Measurements from ENCODE around the gene DLGAP1. TPM values are rescaled to one million over a fixed set of nuclear protein-coding genes. Genes with fewer than 3 reads are reported as not detected.
"Not testable (repeated sequence)": the region's sequence is repeated elsewhere in the genome, so short reads cannot be mapped to it uniquely, and the experiment has no call there.

DLGAP1 gene
- total and polyA plus RNA-seq, 4 donors: 0.54 to 11.8 (median 3.1) TPM

GRCh38 chr18:4308576-4308975 is 146.5 kb downstream of the DLGAP1 start:
- Histone ChIP-seq H3K4me1 (ENCODE audit: control insufficient read depth in 5 of 5, insufficient read depth in 5 of 5, low read length in 5 of 5) (no peaks in the 10 kb centered on the region), H3K4me3 (no peak overlapping the region), H3K27me3 (ENCODE audit: control insufficient read depth in 3 of 3, insufficient read depth in 3 of 3, low read length in 2 of 3) (no peaks in the 10 kb centered on the region), H3K9me3 (ENCODE audit: control insufficient read depth in 4 of 4, insufficient read depth in 3 of 4, low read length in 3 of 4) (no peaks in the 10 kb centered on the region), H3K36me3 (ENCODE audit: control insufficient read depth in 4 of 4, insufficient read depth in 4 of 4, low read length in 4 of 4) (no peaks in the 10 kb centered on the region), H3K9ac (ENCODE audit: insufficient read depth in 1 of 2, low read length in 2 of 2) (no peak overlapping the region), H3K27ac (ENCODE audit: low read depth in 1 of 2, low read length in 1 of 2) (no peak overlapping the region)
- DNase-seq (no peak), ATAC-seq (ENCODE audit: insufficient read depth, low FRiP score) (no peak)
- TF ChIP-seq, protein P1, sequence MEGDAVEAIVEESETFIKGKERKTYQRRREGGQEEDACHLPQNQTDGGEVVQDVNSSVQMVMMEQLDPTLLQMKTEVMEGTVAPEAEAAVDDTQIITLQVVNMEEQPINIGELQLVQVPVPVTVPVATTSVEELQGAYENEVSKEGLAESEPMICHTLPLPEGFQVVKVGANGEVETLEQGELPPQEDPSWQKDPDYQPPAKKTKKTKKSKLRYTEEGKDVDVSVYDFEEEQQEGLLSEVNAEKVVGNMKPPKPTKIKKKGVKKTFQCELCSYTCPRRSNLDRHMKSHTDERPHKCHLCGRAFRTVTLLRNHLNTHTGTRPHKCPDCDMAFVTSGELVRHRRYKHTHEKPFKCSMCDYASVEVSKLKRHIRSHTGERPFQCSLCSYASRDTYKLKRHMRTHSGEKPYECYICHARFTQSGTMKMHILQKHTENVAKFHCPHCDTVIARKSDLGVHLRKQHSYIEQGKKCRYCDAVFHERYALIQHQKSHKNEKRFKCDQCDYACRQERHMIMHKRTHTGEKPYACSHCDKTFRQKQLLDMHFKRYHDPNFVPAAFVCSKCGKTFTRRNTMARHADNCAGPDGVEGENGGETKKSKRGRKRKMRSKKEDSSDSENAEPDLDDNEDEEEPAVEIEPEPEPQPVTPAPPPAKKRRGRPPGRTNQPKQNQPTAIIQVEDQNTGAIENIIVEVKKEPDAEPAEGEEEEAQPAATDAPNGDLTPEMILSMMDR (IDR thresholded peaks at IDR 0.05; ENCODE audit: control extremely low read depth, extremely low read depth): no peak
- WGBS, 2 donors: 79 to 87% methylated on average over 5 of the region's 5 CpGs

DNA sequence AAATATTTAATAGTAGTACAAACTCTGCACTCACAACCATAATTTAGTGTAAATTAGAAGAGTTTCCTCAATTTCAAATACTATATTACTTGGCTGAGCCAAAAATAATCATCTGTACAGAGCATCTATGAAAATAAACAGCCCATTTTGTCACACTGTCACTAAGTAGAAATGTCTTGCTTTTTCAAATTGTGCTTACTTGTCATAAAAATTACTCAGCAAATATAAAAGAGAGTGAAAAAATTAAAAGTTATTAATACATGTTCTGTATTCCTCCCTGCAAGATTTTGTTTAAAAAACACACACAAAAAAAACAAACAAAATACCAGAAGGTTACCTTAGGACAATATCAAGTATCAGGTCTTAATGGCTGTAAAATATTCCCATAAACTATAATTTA is 155.7 kb downstream of the DLGAP1 start:
- Histone ChIP-seq H3K36me3 (ENCODE audit: control insufficient read depth in 4 of 4, insufficient read depth in 4 of 4, low read length in 4 of 4) (no peaks in the 10 kb centered on the region), H3K4me3 (no peak overlapping the region), H3K9me3 (ENCODE audit: control insufficient read depth in 4 of 4, insufficient read depth in 3 of 4, low read length in 3 of 4) (peaks cover 0 to 3% (median 0%) of the 10 kb centered on the region in 4 donors), H3K27me3 (ENCODE audit: control insufficient read depth in 3 of 3, insufficient read depth in 3 of 3, low read length in 2 of 3) (no peaks in the 10 kb centered on the region), H3K9ac (ENCODE audit: insufficient read depth in 1 of 2, low read length in 2 of 2) (no peak overlapping the region), H3K4me1 (ENCODE audit: control insufficient read depth in 5 of 5, insufficient read depth in 5 of 5, low read length in 5 of 5) (no peaks in the 10 kb centered on the region), H3K27ac (ENCODE audit: low read depth in 1 of 2, low read length in 1 of 2) (no peak overlapping the region)
- TF ChIP-seq, protein P1 (IDR thresholded peaks at IDR 0.05; ENCODE audit: control extremely low read depth, extremely low read depth): no peak
- DNase-seq (no peak), ATAC-seq (ENCODE audit: insufficient read depth, low FRiP score) (no peak)

- 93 to 95% methylated on average over 1 of the region's 1 CpG for WGBS, 2 donors
- TF ChIP-seq, protein P1 (IDR thresholded peaks at IDR 0.05; ENCODE audit: control extremely low read depth, extremely low read depth): no peak
- Histone ChIP-seq H3K36me3 (ENCODE audit: control insufficient read depth in 4 of 4, insufficient read depth in 4 of 4, low read length in 4 of 4) (no peaks in the 10 kb centered on the region), H3K4me3 (no peak overlapping the region), H3K27ac (ENCODE audit: low read depth in 1 of 2, low read length in 1 of 2) (no peak overlapping the region), H3K9me3 (ENCODE audit: control insufficient read depth in 4 of 4, insufficient read depth in 3 of 4, low read length in 3 of 4) (peaks cover 0 to 3% (median 0%) of the 10 kb centered on the region in 4 donors), H3K27me3 (ENCODE audit: control insufficient read depth in 3 of 3, insufficient read depth in 3 of 3, low read length in 2 of 3) (no peaks in the 10 kb centered on the region), H3K9ac (ENCODE audit: insufficient read depth in 1 of 2, low read length in 2 of 2) (no peak overlapping the region), H3K4me1 (ENCODE audit: control insufficient read depth in 5 of 5, insufficient read depth in 5 of 5, low read length in 5 of 5) (no peaks in the 10 kb centered on the region)
- DNase-seq (no peak), ATAC-seq (ENCODE audit: insufficient read depth, low FRiP score) (no peak)
Observed at GRCh38 chr18:4293337-4293736, 161.8 kb downstream of the DLGAP1 start.

- TF ChIP-seq, protein P1 (IDR thresholded peaks at IDR 0.05; ENCODE audit: control extremely low read depth, extremely low read depth): no peak
- no peak for ATAC-seq (ENCODE audit: insufficient read depth, low FRiP score)
- Histone ChIP-seq H3K27me3 (ENCODE audit: control insufficient read depth in 3 of 3, insufficient read depth in 3 of 3, low read length in 2 of 3) (no peaks in the 10 kb centered on the region), H3K4me1 (ENCODE audit: control insufficient read depth in 5 of 5, insufficient read depth in 5 of 5, low read length in 5 of 5) (no peaks in the 10 kb centered on the region), H3K27ac (ENCODE audit: low read depth in 1 of 2, low read length in 1 of 2) (no peak overlapping the region), H3K9me3 (ENCODE audit: control insufficient read depth in 4 of 4, insufficient read depth in 3 of 4, low read length in 3 of 4) (peaks cover 0 to under 1% (median 0%) of the 10 kb centered on the region in 4 donors), H3K36me3 (ENCODE audit: control insufficient read depth in 4 of 4, insufficient read depth in 4 of 4, low read length in 4 of 4) (no peaks in the 10 kb centered on the region), H3K4me3 (no peak overlapping the region), H3K9ac (ENCODE audit: insufficient read depth in 1 of 2, low read length in 2 of 2) (no peak overlapping the region)
- DNase-seq: no peak
- 80 to 81% methylated on average over 2 of the region's 2 CpGs for whole genome bisulfite sequencing, 2 donors
Observed at GRCh38 chr18:4292696-4293095, 162.4 kb downstream of the DLGAP1 start.

DNA sequence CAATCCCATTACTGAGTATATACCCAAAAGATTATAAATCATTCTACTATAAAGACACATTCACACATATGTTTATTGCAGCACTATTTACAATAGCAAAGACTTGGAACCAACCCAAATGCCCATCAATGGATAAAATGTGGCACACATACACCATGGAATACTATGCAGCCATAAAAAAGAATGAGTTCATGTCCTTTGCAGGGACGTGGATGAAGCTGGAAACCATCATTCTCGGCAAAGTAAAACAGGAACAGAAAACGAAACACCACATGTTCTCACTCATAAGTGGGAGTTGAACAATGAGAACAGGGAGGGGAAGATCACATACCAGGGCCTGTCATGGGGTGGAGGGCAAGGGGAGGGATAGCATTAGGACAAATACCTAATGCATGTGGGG is 167.8 kb downstream of the DLGAP1 start:
- H3K27me3 ChIP-seq (ENCODE audit: control insufficient read depth in 3 of 3, insufficient read depth in 3 of 3, low read length in 2 of 3); H3K36me3 ChIP-seq (ENCODE audit: control insufficient read depth in 4 of 4, insufficient read depth in 4 of 4, low read length in 4 of 4); H3K4me1 ChIP-seq (ENCODE audit: control insufficient read depth in 5 of 5, insufficient read depth in 5 of 5, low read length in 5 of 5); H3K27ac ChIP-seq (ENCODE audit: low read depth in 1 of 2, low read length in 1 of 2); H3K9me3 ChIP-seq (ENCODE audit: control insufficient read depth in 4 of 4, insufficient read depth in 3 of 4, low read length in 3 of 4); H3K9ac ChIP-seq (ENCODE audit: insufficient read depth in 1 of 2, low read length in 2 of 2); H3K4me3 ChIP-seq; DNase-seq; ATAC-seq (ENCODE audit: insufficient read depth, low FRiP score): not testable (repeated sequence)
- WGBS, 2 donors: 90 to 93% methylated on average over 3 of the region's 3 CpGs

Measured in lung (tissue), 12 donors.